Tibial artery (tissue), 4 donors: ENCODE measurements around the gene PDCD1LG2.

ENCODE experiments used
- DNase-seq, 2 donors: peaks; one replicate each; pipeline ENCODE4 v3.0.0-alpha.2; 2019
- H3K27ac ChIP-seq, 2 donors: fragments of 200-600 bp; sonication (generic) in 1 of 2; 1 replicate in 1 of 2; 2 replicates in 1 of 2; pipeline ENCODE4 v1.5.1; 2018 to 2019; ENCODE audit warnings: mild to moderate bottlenecking in 1 of 2
- H3K27me3 ChIP-seq, 2 donors: fragments of 200-600 bp; sonication (generic) in 1 of 2; one replicate each; pipeline versions ENCODE4 v1.5.1 to v1.6.0; 2016 to 2019
- H3K36me3 ChIP-seq, 3 donors: fragments of 200-600 bp; sonication (generic) in 2 of 3; one replicate each; pipeline ENCODE4 v1.5.1; 2016 to 2019; ENCODE audit warnings: mild to moderate bottlenecking in 2 of 3
- H3K4me1 ChIP-seq, 4 donors: fragments of 200-600 bp; sonication (generic) in 2 of 4; 1 replicate in 3 of 4; 2 replicates in 1 of 4; pipeline ENCODE4 v1.5.1; 2016 to 2019
- H3K4me3 ChIP-seq, 2 donors: fragments of 200-600 bp; sonication (generic) in 1 of 2; 1 replicate in 1 of 2; 2 replicates in 1 of 2; pipeline ENCODE4 v1.5.1; 2018 to 2019; ENCODE audit warnings: mild to moderate bottlenecking in 2 of 2
- H3K9me3 ChIP-seq, 3 donors: fragments of 200-600 bp; sonication (generic) in 1 of 3; one replicate each; pipeline ENCODE4 v1.5.1; 2016 to 2019
- intact Hi-C: fragments of 100-400 bp; cut with DNase I; formaldehyde crosslinking; loops from one replicate; pipeline ENCODE4 v1.15.0; 2023; ENCODE audit warnings: low total_unique reads
- TF ChIP-seq, protein P1 (sequence below), 2 experiments: fragments of 200-600 bp in 1 of 2; fragments of 450-650 bp in 1 of 2; IDR thresholded peaks; one replicate each; pipeline ENCODE4 v1.5.1; 2017 to 2019; ENCODE audit warnings: antibody characterized with exemption in 2 of 2, mild to moderate bottlenecking in 1 of 2, moderate library complexity in 1 of 2

The PDCD1LG2 gene

GRCh38 chr9:5568868-5569267, 58.5 kb downstream of the PDCD1LG2 start:
- no peak for DNase-seq
- Histone ChIP-seq H3K36me3 (no peaks in the 10 kb centered on the region), H3K27me3 (no peaks in the 10 kb centered on the region), H3K27ac (no peak overlapping the region), H3K4me3 (no peak overlapping the region), H3K9me3 (no peaks in the 10 kb centered on the region), H3K4me1 (no peaks in the 10 kb centered on the region)
- intact Hi-C loops, result no loop called here
- TF ChIP-seq, protein P1, sequence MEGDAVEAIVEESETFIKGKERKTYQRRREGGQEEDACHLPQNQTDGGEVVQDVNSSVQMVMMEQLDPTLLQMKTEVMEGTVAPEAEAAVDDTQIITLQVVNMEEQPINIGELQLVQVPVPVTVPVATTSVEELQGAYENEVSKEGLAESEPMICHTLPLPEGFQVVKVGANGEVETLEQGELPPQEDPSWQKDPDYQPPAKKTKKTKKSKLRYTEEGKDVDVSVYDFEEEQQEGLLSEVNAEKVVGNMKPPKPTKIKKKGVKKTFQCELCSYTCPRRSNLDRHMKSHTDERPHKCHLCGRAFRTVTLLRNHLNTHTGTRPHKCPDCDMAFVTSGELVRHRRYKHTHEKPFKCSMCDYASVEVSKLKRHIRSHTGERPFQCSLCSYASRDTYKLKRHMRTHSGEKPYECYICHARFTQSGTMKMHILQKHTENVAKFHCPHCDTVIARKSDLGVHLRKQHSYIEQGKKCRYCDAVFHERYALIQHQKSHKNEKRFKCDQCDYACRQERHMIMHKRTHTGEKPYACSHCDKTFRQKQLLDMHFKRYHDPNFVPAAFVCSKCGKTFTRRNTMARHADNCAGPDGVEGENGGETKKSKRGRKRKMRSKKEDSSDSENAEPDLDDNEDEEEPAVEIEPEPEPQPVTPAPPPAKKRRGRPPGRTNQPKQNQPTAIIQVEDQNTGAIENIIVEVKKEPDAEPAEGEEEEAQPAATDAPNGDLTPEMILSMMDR (IDR thresholded peaks at IDR 0.05), result no peak

DNA sequence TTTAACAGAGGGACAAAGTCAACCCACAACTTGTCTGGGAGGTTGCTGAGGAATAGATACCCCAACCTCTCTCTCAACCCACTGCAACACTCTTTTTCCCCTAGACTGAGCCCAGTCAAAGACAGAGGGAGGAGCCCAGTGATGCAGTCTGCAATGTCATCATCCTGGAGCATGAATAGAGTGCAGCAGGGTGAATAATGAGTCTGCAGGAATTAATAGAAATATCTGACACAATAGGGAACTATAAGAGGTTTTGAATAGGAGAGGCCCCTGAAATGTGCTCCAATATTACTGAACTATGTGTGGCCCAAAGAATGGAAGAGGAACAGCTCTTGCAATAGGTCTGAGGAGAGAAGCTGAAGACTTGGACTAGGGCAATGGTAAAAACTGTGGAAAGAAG, 59.1 kb downstream of the PDCD1LG2 start:
- Histone ChIP-seq H3K4me1 (no peaks in the 10 kb centered on the region), H3K27me3 (no peaks in the 10 kb centered on the region), H3K9me3 (no peaks in the 10 kb centered on the region), H3K27ac (no peak overlapping the region), H3K36me3 (no peaks in the 10 kb centered on the region), H3K4me3 (no peak overlapping the region)
- TF ChIP-seq, protein P1 (IDR thresholded peaks at IDR 0.05), result no peak
- intact Hi-C loops, result no loop called here
- no peak for DNase-seq

DNA sequence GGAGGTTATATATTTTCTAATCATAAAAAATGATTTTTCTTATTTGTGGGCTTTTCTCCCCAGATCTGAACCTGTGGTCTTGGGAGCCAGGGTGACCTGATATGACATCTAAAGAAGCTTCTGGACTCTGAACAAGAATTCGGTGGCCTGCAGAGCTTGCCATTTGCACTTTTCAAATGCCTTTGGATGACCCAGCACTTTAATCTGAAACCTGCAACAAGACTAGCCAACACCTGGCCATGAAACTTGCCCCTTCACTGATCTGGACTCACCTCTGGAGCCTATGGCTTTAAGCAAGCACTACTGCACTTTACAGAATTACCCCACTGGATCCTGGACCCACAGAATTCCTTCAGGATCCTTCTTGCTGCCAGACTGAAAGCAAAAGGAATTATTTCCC, 59.6 kb downstream of the PDCD1LG2 start:
- H3K4me1 ChIP-seq, result no peaks in the 10 kb centered on the region

DNA sequence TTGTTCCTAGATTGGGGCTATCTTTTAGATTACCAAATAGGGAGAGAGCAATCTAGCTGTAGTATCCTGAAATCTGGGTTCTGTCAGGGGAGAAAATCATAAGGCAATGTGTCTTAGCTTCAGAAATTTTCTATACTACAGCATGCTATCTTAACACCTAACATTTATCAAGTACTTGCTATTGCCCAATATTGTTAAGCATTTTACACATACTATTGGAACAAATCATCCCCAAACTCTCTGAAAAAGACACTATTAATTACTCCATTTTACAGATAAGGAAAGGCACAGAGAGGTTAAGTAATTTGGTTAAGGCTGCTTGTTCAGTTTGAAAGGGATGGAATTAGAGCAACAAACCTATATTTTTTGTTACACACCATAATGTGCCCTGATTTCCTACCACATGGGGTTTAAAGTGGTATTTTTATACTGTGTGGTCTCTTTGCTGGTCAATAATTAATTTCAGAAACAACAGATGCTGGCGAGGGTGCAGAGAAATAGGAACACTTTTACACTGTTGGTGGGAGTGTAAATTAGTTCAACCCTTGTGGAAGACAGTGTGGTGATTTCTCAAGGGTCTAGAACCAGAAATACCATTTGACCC, 61.4 kb downstream of the PDCD1LG2 start:
- Histone ChIP-seq H3K4me1 (no peaks in the 10 kb centered on the region), H3K36me3 (no peaks in the 10 kb centered on the region), H3K9me3 (no peaks in the 10 kb centered on the region), H3K4me3 (no peak overlapping the region), H3K27ac (no peak overlapping the region), H3K27me3 (no peaks in the 10 kb centered on the region)
- no peak for DNase-seq
- TF ChIP-seq, protein P1 (IDR thresholded peaks at IDR 0.05), result no peak
- intact Hi-C loops, result no loop called here

More for the DNA sequence above, 59.6 kb downstream of the PDCD1LG2 start:
- no peak overlapping the region for H3K27ac ChIP-seq
- no peak overlapping the region for H3K4me3 ChIP-seq
- intact Hi-C loops, result no loop called here
- no peaks in the 10 kb centered on the region for H3K36me3 ChIP-seq
- DNase-seq, result no peak
- TF ChIP-seq, protein P1 (IDR thresholded peaks at IDR 0.05), result no peak
- H3K27me3 ChIP-seq, result no peaks in the 10 kb centered on the region
- H3K9me3 ChIP-seq, result no peaks in the 10 kb centered on the region

DNA sequence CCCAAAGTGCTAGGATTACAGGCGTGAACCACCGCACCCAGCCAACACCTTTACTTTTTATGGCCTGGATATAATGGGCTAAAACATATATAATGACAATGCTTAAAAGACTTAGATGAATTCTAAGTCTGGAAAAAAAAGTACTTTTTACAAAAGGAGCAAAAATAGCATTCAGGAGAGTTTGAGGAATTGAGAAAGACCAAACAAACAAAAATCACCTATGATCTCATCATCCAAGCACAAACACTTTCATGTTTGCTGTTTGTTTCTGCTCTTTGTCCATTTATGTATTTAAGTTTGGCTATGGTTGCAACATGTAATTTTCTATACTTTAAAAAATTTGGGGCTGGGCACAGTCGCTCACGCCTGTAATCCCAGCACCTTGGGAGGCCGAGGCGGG, 63.8 kb downstream of the PDCD1LG2 start:
- H3K27me3 ChIP-seq, result no peaks in the 10 kb centered on the region
- DNase-seq, result no peak
- H3K4me3 ChIP-seq, result no peak overlapping the region
- peaks cover 0 to 10% (median 0%) of the 10 kb centered on the region in 4 donors for H3K4me1 ChIP-seq
- TF ChIP-seq, protein P1 (IDR thresholded peaks at IDR 0.05), result no peak
- no peaks in the 10 kb centered on the region for H3K9me3 ChIP-seq
- intact Hi-C loops, result no loop called here
- no peaks in the 10 kb centered on the region for H3K36me3 ChIP-seq
- H3K27ac ChIP-seq, result no peak overlapping the region

DNA sequence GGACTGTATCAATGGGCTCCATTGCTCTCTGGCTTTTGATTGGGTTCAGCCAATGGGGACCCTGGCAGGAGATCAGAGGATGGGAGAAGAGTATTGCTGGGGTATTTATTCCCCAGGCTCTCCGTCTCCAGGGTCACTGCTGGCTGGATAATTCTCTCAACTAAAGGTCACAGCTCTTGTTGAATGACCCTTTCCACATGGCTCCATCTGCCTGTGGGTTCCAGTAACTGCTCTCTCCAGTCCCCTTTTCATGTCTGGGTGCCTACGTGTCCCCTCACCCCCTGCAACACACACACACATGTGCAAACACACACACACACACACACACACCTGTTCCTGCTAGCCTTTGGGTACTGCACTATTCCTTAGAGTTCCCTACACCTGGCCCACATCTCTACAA, 64.7 kb downstream of the PDCD1LG2 start:
- Histone ChIP-seq H3K27me3 (no peaks in the 10 kb centered on the region), H3K9me3 (no peaks in the 10 kb centered on the region), H3K36me3 (no peaks in the 10 kb centered on the region), H3K4me1 (peaks cover 0 to 10% (median 0%) of the 10 kb centered on the region in 4 donors), H3K27ac (no peak overlapping the region), H3K4me3 (no peak overlapping the region)
- TF ChIP-seq, protein P1 (IDR thresholded peaks at IDR 0.05), result no peak
- no peak for DNase-seq
- intact Hi-C loops, result no loop called here
